Glomerular endothelial cell (primary cell): Measurements from ENCODE around the gene DONSON. TPM values are rescaled to one million over a fixed set of nuclear protein-coding genes. Genes with fewer than 3 reads are reported as not detected.
A peak's percentile ranks its signal among the peaks of the same experiment; 100 is the strongest.
"Not testable (repeated sequence)": the region's sequence is repeated elsewhere in the genome, so short reads cannot be mapped to it uniquely, and the experiment has no call there.

Experiments used
- DNase-seq: peaks from one replicate; pipeline ENCODE4 v3.0.0-alpha.2; 2011; ENCODE audit warnings: low read depth, low spot score; ENCODE audit errors: extremely low read depth
- total RNA-seq: library from RNA; depleted of rRNA; stranded (reverse); fragments of >200 nt; gene quantifications from 2 replicates; pipeline ENCODE4 v1.2.3, GENCODE V29; 2015

Gene DONSON, protein sequence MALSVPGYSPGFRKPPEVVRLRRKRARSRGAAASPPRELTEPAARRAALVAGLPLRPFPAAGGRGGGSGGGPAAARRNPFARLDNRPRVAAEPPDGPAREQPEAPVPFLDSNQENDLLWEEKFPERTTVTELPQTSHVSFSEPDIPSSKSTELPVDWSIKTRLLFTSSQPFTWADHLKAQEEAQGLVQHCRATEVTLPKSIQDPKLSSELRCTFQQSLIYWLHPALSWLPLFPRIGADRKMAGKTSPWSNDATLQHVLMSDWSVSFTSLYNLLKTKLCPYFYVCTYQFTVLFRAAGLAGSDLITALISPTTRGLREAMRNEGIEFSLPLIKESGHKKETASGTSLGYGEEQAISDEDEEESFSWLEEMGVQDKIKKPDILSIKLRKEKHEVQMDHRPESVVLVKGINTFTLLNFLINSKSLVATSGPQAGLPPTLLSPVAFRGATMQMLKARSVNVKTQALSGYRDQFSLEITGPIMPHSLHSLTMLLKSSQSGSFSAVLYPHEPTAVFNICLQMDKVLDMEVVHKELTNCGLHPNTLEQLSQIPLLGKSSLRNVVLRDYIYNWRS
- 13.0 and 17.7 TPM in 2 replicates for total RNA-seq

DNA sequence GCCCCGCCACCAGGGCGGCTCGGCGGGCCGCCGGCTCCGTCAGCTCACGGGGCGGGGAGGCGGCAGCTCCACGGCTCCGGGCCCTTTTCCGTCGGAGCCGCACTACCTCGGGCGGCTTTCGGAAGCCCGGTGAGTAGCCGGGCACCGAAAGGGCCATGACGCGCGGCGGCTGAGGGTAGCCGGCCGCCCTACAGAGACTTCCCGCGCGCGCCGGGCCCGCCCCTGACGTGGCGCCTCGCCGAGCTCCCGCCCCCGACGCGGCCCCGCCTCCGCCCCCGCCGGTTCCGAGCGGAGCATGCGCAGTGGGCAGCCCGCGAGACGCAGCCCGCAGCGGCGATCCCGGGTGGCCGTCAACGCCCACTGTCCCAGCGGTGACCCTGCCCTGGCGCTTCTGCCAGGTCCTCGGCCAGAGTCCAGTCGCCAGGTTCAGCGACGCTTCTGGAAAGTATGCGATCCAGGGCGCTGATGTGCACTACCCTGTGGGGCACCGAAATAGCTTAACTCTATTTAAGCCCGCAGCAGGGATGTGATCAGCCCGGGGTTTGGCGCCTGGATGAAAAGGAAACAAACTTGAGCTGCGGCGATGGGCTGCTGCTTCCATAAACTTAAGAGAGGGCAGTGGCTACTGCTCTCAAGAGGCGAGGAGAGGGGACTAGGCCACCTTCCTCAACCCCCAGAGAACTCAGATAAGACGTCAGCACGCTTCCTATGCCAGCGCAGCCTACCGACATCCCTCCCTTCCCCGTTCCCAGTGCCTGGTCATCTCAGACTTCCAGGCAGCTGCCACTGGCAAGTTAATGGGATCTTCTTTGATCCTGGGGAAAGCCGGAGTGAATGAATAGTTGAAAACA, at the start of gene DONSON:
TSS of gene DONSON (minus strand) at position 200 of the 851 bp plus-strand sequence. CDS start at position 157, 43 bp downstream.
- peak; percentile 51 for DNase-seq

DNA sequence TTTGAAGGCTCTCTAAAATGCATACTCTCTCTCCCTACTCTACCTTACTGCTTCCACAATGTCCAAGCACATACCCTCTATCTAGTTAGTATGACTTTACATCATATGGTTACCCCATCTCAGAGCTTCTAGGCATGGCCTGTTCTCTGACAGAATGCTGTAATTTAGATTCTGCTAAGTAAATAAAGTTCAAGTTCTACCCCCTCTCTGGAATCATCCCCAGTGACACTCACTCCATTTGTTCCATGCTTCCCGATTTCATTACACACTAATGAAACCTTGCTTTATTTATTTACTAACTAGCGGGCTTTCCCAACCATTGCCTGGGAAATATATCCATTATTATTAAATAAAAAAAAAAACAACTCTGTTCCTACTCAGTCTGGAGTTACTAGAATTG, 45.8 kb upstream of the DONSON start:
- no peak for DNase-seq

DNA sequence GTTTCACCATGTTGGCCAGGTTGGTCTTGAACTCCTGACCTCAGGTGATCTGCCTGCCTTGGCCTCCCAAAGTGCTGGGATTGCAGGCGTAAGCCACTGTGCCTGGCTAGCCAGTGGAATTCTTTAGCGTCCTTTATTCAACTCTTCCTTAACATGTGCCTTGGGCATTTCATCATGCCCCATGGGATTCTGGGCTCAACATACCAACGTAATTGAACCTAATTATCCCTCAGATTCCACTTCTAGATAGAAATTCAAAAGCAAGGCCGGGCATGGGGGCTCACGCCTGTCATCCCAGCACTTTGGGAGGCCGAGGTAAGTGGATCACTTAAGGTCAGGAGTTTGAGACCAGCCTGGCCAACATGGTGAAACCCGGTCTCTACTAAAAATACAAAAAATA, 37.7 kb upstream of the DONSON start:
- not testable (repeated sequence) for DNase-seq

DNA sequence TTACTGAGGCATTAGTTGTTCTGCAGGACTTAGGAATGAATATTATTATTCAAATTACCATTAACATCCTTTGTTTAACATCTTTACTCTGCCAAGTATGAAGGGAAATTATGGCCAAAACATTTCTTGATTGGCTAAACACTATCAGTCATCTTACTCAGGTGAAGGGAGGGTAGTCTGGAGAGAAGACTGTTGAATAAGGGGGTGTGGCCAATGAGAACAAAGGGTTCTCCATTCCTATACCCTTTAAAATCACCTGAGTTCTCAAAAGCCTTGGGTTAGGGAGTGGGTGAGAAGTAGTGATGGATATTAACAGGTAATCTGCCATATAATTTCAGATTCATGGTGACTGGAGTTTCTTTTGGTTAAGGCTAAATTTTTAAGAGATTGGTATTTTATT, 33.8 kb upstream of the DONSON start:
- no peak for DNase-seq

DNA sequence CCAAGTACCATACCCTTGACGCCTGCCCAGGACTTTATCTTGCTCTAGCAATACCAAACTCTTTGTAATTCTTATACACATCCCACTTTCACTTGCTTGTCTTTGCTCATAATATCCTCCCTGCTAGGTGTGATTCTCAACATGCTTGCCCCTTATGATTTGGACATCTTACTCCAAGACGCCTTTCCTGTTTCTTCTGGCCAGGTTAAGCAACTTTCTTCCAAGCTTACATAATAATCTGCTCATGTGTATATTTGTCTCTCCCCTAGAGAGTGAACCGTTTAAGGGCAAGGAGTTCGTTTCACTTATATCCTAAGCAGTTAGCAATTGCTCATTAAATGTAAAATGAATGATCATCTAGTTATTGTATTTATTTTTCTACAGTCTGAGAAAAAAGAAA, 31.2 kb upstream of the DONSON start:
- DNase-seq, result no peak

DNA sequence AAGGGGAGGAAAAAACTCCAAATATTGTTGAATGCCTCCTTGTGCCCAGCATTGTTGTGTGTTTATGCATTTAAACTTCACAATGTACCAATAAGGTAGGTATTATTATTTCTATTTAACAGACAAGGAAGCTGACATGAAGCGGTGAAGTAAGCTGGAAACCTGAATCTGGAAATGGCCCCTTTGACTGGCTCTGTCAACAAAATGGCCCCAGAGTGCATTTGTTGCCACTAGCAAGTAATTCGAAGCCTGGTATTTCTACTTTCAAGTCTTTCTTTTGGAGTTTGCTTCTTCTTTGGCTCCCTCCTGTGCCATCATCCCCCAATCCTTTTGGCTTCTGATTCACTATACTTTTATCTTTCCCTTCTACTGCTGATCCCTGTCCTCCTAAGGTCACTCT, 29.9 kb upstream of the DONSON start:
- no peak for DNase-seq

DNA sequence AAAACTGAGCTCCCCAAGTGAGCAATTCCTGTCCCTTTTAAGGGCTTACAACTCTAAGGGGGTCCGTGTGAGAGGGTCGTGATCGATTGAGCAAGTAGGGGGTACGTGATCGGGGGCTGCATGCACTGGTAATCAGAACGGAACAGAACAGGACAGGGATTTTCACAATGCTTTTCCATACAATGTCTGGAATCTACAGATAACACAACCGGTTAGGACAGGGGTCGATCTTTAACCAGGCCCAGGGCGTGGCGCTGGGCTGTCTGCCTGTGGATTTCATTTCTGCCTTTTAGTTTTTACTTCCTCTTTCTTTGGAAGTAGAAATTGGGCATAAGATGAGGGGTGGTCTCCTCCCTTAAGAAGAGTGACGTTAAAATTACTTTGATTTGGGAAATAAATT, 29.1 kb upstream of the DONSON start:
- DNase-seq, result not testable (repeated sequence)

DNA sequence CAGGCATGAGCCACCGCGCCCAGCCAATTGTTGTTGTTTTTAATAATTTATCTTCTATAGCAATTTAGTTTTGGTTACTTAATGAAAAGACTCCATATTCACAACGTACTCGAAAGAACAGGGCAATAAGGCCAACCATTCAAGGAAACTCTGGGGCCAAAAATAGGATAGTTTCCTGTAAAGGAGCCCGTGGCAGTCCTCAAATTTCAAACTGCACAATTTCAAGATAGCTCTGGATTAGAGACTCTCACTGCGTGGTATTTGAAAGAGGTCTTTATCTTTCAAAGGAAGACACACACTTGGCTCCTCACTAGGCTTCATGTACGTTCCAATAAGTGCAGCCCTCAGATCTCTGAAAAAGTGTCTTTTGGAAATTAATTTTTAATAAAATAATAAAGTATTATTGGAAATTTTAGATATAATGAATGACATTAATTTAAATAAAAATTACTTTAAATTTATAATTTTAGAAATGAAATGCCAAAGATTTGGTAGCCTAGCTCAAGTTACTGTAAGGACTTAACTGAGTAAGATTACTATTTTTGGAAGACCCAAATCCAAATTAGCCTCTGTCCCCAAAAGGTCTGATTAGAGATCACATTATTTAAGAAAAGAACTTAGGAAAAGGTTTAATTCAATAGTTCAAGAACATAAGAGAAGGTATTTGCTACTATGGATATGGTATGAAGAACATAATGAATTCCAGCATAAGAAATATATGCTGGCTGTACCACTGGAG, 22.7 kb upstream of the DONSON start:
- no peak for DNase-seq

DNA sequence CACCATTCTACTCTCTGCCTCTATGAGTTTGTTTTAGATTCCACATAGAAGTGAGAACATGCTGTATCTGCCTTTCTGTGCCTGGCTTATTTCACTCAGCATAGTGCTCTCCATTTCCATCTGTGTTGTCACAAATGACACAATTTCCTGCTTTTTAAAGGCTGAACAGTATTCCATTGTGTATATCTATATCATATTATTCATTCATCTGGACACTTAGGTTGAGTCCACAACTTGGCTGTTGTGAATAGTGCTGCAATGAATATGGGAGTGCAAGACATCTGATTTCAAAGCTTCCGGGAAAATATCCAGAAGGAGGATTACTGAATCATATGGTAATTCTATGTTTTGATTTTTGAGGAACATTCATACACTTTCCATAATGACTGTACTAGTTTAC, 20.1 kb upstream of the DONSON start:
- DNase-seq, result peak; percentile 50

DNA sequence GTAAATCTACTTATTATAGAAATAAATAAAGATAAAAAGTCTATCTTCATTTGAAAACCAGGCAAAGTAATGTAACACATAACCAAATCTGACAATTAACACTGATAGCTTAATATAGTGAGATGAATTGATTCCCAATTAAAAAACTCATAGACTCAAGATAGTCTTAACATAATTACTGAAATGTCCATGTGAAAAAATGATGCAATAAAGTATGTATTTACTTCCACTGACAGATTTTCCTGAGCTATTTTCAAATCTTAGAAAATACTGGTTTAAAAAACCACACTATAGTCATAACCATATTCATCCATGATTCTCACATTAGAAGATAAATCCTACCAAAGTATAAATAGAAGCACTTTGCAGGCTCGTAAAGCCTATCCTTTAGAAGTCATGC, 9.6 kb upstream of the DONSON start:
- DNase-seq, result no peak

DNA sequence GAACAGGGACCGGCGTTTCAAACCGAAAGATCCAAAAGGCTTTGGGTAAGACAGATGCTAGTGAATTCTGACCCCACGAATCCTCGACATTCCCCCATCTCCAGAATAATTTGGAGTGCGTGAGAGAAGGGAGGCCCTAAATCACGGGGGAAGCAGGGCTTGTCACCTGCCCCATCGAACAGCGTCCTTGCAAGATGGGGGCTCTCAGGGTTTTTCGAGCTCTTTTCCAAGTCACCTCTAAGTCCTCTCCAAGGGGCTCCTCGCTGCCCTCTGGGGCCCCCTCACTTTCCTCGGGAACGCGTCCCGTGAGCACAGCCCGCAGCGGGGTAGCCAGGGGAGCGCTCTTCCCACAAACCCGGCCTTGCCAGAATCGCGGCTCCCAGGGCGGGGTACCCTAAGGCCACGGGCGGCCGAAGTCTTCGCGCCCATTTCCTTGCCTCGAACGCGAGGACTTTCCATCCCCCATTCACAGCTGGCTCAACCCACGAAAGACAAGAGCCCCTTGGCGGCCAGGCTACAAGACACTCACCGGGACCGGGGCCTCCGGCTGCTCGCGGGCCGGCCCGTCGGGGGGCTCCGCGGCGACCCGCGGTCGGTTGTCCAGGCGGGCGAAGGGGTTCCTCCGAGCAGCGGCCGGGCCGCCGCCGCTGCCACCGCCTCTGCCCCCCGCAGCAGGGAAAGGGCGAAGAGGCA, 546 bp downstream of the DONSON start:
- DNase-seq, result no peak

DNA sequence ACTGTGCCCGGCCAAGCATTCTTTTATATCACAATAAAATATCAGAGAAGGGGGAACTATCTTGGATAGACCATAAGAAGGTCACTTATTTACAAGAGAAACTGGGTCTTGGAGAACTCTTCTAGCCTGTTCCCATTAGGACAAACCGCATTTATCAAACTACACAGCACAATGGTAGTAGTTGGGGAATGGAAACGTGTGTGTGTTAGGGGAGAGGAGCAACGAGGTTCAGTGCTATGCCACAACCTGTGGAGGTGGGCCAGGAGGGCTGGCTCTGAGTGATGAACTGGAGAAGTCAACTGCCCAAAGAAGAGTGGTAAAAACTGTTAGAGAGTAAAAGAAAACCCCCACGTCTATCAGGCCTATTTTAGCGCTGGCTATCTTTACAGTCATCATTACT, 1.6 kb downstream of the DONSON start:
- no peak for DNase-seq

DNA sequence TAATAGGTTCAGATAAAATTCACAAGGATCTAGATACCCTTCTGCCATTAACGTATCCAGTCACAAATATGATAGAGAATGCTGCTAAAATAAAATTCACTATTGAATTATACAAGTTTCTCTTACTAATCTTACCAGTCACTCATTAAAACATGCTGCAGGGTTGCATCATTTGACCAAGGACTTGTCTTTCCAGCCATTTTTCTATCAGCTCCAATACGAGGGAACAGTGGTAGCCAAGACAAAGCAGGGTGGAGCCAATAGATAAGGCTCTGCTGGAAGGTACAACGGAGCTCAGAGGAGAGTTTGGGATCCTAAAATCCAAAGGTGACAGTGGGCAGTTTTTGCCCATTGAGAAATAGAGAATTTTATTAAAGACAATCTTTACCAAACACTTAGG, 4.0 kb downstream of the DONSON start:
- no peak for DNase-seq

DNA sequence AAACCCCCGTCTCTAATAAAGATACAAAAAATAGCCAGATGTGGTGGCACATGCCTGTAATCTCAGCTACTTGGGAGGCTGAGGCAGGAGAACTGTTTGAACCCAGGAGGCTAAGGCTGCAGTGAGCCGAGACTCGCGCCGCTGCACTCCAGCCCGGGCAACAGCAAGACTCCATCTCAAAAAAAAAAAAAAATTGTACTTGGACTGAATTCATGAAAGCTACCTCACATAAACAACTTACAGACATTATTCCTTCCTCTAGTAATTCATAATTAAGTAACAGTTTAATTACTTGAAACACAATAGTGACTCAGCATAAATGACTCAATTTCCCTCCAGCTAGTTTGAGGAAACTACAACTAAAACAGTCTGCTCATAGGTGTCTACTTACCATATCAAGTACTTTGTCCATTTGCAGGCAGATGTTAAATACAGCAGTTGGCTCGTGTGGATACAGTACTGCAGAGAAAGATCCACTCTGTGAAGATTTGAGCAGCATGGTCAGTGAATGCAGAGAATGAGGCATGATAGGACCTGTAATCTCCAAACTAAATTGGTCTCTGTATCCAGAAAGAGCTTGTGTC, 9.4 kb downstream of the DONSON start:
- DNase-seq, result no peak

DNA sequence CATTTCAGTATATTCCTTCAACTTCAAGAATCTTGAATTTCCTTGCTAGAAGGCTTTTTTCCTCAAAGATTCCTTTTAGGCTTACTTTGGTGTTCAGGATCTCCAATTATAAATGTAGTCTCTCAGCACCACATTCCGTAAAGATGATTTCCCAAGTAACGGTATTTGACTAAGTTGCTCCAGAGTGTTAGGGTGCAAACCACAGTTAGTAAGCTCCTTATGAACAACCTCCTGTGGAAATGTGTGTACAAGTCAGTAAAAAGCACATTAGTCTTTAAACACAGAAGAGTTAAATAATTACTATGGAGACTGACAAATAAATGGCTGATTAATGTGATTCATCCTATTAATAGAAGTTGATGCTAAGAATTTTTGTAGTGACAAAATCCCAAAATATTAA, 10.3 kb downstream of the DONSON start:
- DNase-seq, result no peak

DNA sequence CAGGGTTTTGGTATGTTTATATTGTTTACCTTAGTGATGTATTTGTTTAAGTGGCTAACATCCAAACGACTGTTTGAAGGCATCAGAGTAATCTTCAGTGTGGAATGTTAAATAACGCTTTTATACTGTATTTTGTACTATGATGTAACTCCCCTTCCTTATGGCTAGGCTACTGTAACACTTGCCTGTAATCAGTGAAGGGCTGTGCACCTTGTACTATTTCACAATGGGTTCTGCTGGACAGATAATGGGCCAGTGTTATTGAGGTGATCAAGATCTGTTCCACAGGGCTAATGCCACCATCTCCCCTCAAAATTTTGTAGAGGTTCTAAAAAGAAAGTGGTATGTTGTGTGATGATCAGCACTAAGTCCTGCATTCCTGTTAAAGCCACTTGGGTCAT, 11.7 kb downstream of the DONSON start:
- DNase-seq, result not testable (repeated sequence)

DNA sequence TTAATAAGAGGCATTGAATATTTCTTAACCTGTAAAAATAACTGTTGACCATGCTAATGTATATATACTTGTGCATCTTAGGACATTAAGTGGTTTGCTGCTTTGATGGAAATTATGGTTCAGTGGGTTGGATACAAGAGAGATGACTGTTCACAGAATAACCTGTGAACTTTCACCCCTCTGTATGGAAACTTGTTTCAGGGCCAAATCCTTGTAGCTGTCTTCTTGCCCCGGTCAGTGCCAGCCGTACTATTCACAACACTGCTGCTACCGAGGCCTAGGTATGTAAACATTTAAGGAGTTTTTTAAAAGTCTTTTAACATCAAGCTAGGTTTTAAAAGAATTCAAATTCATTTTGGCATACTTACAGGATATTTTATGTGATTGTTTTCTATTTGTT, 16.1 kb downstream of the DONSON start:
- DNase-seq, result no peak

DNA sequence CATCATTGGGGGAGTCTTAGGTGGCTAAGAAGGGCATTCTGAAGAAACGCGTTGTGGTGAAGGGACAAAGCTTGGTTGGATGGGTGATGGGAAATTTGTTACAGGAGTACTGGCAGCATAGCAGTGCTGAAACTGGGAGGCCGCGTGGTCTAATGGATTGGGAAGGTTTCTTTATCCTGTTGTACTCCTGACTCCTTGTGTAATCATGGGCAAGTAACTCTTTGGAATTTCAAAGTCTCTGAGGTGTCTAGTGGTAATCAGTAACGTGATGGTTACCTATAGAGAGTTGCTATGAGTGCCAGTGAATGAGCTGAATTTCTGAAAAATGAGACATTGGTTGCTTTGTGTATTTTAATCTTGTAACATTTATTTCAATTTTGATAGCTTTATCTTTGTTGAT, 18.5 kb downstream of the DONSON start:
- DNase-seq, result no peak

DNA sequence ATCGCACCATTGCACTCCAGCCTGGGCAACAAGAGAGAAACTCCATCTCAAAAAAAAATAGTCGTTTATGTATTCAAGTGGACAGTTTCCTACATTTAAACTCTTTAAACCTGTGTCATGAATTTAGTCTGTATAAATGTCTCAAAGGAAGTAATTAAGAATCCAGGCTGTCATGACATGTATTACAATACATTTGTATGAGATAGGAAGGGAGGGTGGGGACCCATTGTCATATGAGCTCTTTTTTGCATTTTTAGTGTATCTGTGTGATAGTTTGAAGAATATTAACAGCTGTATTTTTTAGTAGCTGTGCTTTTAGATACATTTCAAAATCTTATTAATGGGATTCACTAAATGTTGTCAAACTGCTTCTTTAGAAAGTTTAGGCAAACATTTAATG, 20.0 kb downstream of the DONSON start:
- DNase-seq, result no peak

DNA sequence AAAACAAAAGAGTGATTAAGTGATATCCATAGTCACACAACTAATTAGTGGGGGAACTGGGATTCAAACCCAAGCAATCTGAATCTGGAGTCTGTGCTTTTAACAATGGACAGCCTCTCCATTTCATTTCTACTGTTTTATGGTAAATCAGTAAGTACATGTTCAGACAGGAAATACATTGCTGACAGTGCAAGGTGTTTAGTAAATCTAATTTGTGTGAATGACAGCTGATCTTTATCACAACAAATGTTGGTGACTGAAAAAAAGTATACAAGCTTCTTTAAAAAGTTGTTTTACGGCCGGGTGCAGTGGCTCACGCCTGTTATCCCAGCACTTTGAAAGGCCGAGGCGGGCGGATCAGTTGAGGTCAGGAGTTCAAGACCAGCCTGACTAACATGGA, 20.6 kb downstream of the DONSON start:
- no peak for DNase-seq
